Fibroblast of lung (primary cell): ENCODE data around the gene PF4V1. TPM values are rescaled to one million over a fixed set of nuclear protein-coding genes. Genes with fewer than 3 reads are reported as not detected.

Source experiments
- DNase-seq, 2 donors: peaks; one replicate each; pipeline versions ENCODE4 v3.0.0 to v3.0.0-alpha.2; 2010; ENCODE audit warnings: low read depth in 2 of 2
- H2AFZ ChIP-seq: 2 replicates; pipeline ENCODE4 v1.5.1; 2012; ENCODE audit warnings: low read length, control low read depth, inconsistent platforms
- H3K27ac ChIP-seq: 2 replicates; pipeline ENCODE4 v1.5.1; 2011; ENCODE audit warnings: low read length, control low read depth; ENCODE audit not compliant: insufficient read depth
- H3K27me3 ChIP-seq: 2 replicates; pipeline ENCODE4 v1.5.1; 2011; ENCODE audit warnings: mild to moderate bottlenecking, low read length; ENCODE audit not compliant: control insufficient read depth, insufficient read depth
- H3K36me3 ChIP-seq: 2 replicates; pipeline ENCODE4 v1.5.1; 2011; ENCODE audit warnings: low read length; ENCODE audit not compliant: control insufficient read depth, insufficient read depth
- H3K4me1 ChIP-seq: 2 replicates; pipeline ENCODE4 v1.5.1; 2011; ENCODE audit warnings: low read length; ENCODE audit not compliant: control insufficient read depth, insufficient read depth; ENCODE audit errors: extremely low read depth
- H3K4me2 ChIP-seq: 2 replicates; pipeline ENCODE4 v1.5.1; 2011; ENCODE audit warnings: low read length, control low read depth; ENCODE audit not compliant: insufficient read depth; ENCODE audit errors: extremely low read depth
- H3K4me3 ChIP-seq, 4 experiments: fragments of 200-600 bp in 1 of 4; sonication (generic) in 1 of 4; replicated peaks in 1 of 4; 2 replicates each; pipeline ENCODE4 v1.5.1; 2011 to 2016; ENCODE audit warnings: low read length in 4 of 4, low read depth in 3 of 4, mild to moderate bottlenecking in 3 of 4, control low read depth in 2 of 4, inconsistent platforms in 1 of 4, mixed read lengths in 1 of 4; ENCODE audit not compliant: insufficient read depth in 1 of 4; ENCODE audit errors: control extremely low read depth in 1 of 4
- H3K79me2 ChIP-seq: 2 replicates; pipeline ENCODE4 v1.5.1; 2012; ENCODE audit warnings: mild to moderate bottlenecking, low read length, inconsistent platforms; ENCODE audit not compliant: control insufficient read depth, insufficient read depth
- H3K9ac ChIP-seq: 2 replicates; pipeline ENCODE4 v1.5.1; 2011; ENCODE audit warnings: mild to moderate bottlenecking, low read length, control low read depth; ENCODE audit not compliant: insufficient read depth
- H3K9me3 ChIP-seq: 2 replicates; pipeline ENCODE4 v1.5.1; 2012; ENCODE audit warnings: low read depth, low read length; ENCODE audit not compliant: control insufficient read depth, insufficient read depth
- H4K20me1 ChIP-seq: 2 replicates; pipeline ENCODE4 v1.5.1; 2011; ENCODE audit warnings: low read length; ENCODE audit not compliant: control insufficient read depth, insufficient read depth; ENCODE audit errors: extremely low read depth
- CTCF ChIP-seq, 2 donors: IDR thresholded peaks in 1 of 2; conservative IDR thresholded peaks in 1 of 2; 1 replicate in 1 of 2; 2 replicates in 1 of 2; pipeline ENCODE4 v1.5.1; 2011 to 2012; ENCODE audit warnings: low read length in 2 of 2, control low read depth in 1 of 2, inconsistent platforms in 1 of 2, low read depth in 1 of 2, mild to moderate bottlenecking in 1 of 2
- EZH2 ChIP-seq: IDR thresholded peaks from 2 replicates; pipeline ENCODE4 v1.5.1; 2012; ENCODE audit warnings: low read length, control low read depth, mild to moderate bottlenecking; ENCODE audit errors: missing control alignments
- polyA plus RNA-seq, 2 donors: library from polyadenylated mRNA; depleted of rRNA in 1 of 2; stranded (reverse) in 1 of 2; unstranded in 1 of 2; fragments of >200 nt; gene quantifications; 2 replicates each; pipeline ENCODE4 v1.2.1, GENCODE V29; 2011 to 2012; ENCODE audit warnings: missing spikeins in 1 of 2
- total RNA-seq: library from RNA; depleted of rRNA; stranded (reverse); fragments of >200 nt; gene quantifications from 2 replicates; pipeline ENCODE4 v1.2.1, GENCODE V29; 2014

The PF4V1 gene
- total and polyA plus RNA-seq, 2 donors (not counting 1 experiment from before 2014, with no cell fraction given) = not detected

- H3K4me1 ChIP-seq = no peaks in the 10 kb centered on the region
- no peaks in the 10 kb centered on the region for H3K36me3 ChIP-seq
- H3K9me3 ChIP-seq = no peaks in the 10 kb centered on the region
- no peaks in the 10 kb centered on the region for H3K27me3 ChIP-seq
- DNase-seq = peak in 1 of 2 donors; percentile 68
- H3K4me3 ChIP-seq = no peak overlapping the region
- no peak overlapping the region for H3K9ac ChIP-seq
- H2AFZ ChIP-seq = no peak overlapping the region
- H3K4me2 ChIP-seq = no peak overlapping the region
- H3K27ac ChIP-seq = no peak overlapping the region
- H4K20me1 ChIP-seq = no peaks in the 10 kb centered on the region
- TF ChIP-seq CTCF (conservative IDR thresholded peaks at IDR 0.05 in 1 of 2, IDR thresholded peaks at IDR 0.05 in 1 of 2; ENCODE audit: low read depth in 1 of 2, low read length in 2 of 2) (no peak), EZH2 (no peak)
- H3K79me2 ChIP-seq = no peaks in the 10 kb centered on the region
Measured at GRCh38 chr4:73870768-73871167, 17.7 kb downstream of the PF4V1 start.

- H3K4me1 ChIP-seq = no peaks in the 10 kb centered on the region
- no peaks in the 10 kb centered on the region for H3K27me3 ChIP-seq
Measured at GRCh38 chr4:73871511-73872310, 18.6 kb downstream of the PF4V1 start.

More at GRCh38 chr4:73871511-73872310, 18.6 kb downstream of the PF4V1 start:
- H3K79me2 ChIP-seq = no peaks in the 10 kb centered on the region
- no peaks in the 10 kb centered on the region for H3K9me3 ChIP-seq
- no peak overlapping the region for H3K4me2 ChIP-seq
- H3K27ac ChIP-seq = no peak overlapping the region
- no peak overlapping the region for H3K4me3 ChIP-seq
- no peak overlapping the region for H2AFZ ChIP-seq
- DNase-seq = no peak
- no peaks in the 10 kb centered on the region for H3K36me3 ChIP-seq
- H3K9ac ChIP-seq = no peak overlapping the region
- TF ChIP-seq EZH2 (no peak), CTCF (conservative IDR thresholded peaks at IDR 0.05 in 1 of 2, IDR thresholded peaks at IDR 0.05 in 1 of 2; ENCODE audit: low read depth in 1 of 2, low read length in 2 of 2) (no peak)
- no peaks in the 10 kb centered on the region for H4K20me1 ChIP-seq
